ENCODE measurements around the gene KHDC1. TPM values are rescaled to one million over a fixed set of nuclear protein-coding genes. Genes with fewer than 3 reads are reported as not detected.
"Not testable (repeated sequence)": the region's sequence is repeated elsewhere in the genome, so short reads cannot be mapped to it uniquely, and the experiment has no call there.

The KHDC1 gene
- total and polyA plus RNA-seq, 2 donors (not counting 1 experiment from before 2014, with no cell fraction given), result 2.6 to 3.5 TPM

DNA sequence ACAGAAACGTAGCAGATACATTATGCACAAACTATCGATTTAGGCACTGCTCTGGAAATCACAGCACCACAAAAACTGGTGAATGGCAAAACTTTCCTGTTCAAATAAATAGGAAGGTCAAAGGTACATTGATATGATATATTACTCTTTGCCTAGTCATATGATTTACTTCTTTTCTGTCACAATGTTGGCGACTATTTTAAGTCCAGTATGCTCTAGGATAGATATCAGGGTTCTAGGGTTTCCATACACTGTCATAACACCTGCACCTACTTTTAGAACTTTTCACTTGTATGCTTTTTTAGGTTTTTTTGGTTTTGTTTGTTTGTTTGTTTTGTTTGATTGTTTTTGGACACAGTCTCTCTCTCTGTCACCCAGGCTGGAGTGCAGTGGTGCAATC, 62.7 kb downstream of the KHDC1 start:
- no peak overlapping the region for H3K9ac ChIP-seq (ENCODE audit: low read length)
- ATAC-seq (ENCODE audit: low read depth), result no peak

DNA sequence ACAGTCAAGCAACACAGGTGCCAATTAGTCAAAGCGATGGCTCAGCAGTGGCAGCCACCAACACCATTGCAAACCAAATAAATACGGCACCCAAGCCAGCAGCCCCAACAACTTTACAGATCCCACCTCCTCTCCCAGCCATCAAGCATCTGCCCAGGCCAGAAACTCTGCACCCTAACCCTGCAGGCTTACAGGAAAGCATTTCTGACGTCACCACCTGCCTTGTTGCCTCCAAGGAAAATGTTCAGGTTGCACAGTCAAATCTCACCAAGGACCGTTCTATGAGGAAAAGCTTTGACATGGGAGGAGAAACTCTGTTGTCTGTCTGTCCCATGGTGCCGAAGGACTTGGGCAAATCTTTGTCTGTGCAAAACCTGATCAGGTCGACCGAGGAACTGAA, 68.3 kb downstream of the KHDC1 start:
- Histone ChIP-seq H4K20me1 (ENCODE audit: control insufficient read depth, insufficient read depth, low read length, poor library complexity, severe bottlenecking) (no peaks in the 10 kb centered on the region), H3K9me3 (ENCODE audit: control extremely low read depth in 1 of 3, control insufficient read depth in 2 of 3, insufficient read depth in 1 of 3, low read length in 2 of 3) (no peaks in the 10 kb centered on the region), H3K4me3 (ENCODE audit: control extremely low read depth in 1 of 5, extremely low read depth in 1 of 5, insufficient read depth in 1 of 5, low read depth in 2 of 5, low read length in 4 of 5) (no peak overlapping the region), H3K27ac (ENCODE audit: low read length in 2 of 2) (no peak overlapping the region), H3K9ac (ENCODE audit: low read length) (no peak overlapping the region), H3K27me3 (replicated peaks in 1 of 4; ENCODE audit: control extremely low read depth in 1 of 4, control insufficient read depth in 3 of 4, insufficient read depth in 4 of 4, low read length in 3 of 4) (no peaks in the 10 kb centered on the region), H3K36me3 (replicated peaks in 1 of 2; ENCODE audit: control extremely low read depth in 1 of 2, control insufficient read depth in 1 of 2, extremely low read depth in 1 of 2, insufficient read depth in 2 of 2, low read length in 1 of 2) (peaks cover 5 to 6% of the 10 kb centered on the region in 2 experiments), H3K4me2 (replicated peaks; ENCODE audit: low read depth, low read length, poor library complexity, severe bottlenecking) (no peak overlapping the region), H2AFZ (ENCODE audit: insufficient read depth, low read depth, low read length, poor library complexity, severe bottlenecking) (no peak overlapping the region), H3K79me2 (ENCODE audit: control insufficient read depth, insufficient read depth, low read length) (no peaks in the 10 kb centered on the region), H3K4me1 (ENCODE audit: control insufficient read depth in 2 of 2, insufficient read depth in 2 of 2, low read length in 2 of 2) (no peaks in the 10 kb centered on the region)
- no peak for ATAC-seq (ENCODE audit: low read depth)
- Mint-ChIP-seq H3K9me3 (ENCODE audit: insufficient read depth) (no peaks in the 10 kb centered on the region), H3K27me3 (no peaks in the 10 kb centered on the region), H3K4me3 (no peak overlapping the region), H3K4me1 (no peaks in the 10 kb centered on the region), H3K27ac (no peak overlapping the region)
- intact Hi-C loops (cut with micrococcal nuclease), result no loop called here
- CTCF ChIA-PET, result no interaction called here
- WGBS (ENCODE audit: insufficient coverage), result 100% methylated on average over 7 of the region's 7 CpGs
- POLR2A ChIA-PET, result no interaction called here
- DNase-seq, result no peak
- no peak for TF ChIP-seq EZH2 (IDR thresholded peaks at IDR 0.05; ENCODE audit: borderline replicate concordance, insufficient read depth, low read depth, low read length, poor library complexity, severe bottlenecking)
- TF ChIP-seq, protein P1, sequence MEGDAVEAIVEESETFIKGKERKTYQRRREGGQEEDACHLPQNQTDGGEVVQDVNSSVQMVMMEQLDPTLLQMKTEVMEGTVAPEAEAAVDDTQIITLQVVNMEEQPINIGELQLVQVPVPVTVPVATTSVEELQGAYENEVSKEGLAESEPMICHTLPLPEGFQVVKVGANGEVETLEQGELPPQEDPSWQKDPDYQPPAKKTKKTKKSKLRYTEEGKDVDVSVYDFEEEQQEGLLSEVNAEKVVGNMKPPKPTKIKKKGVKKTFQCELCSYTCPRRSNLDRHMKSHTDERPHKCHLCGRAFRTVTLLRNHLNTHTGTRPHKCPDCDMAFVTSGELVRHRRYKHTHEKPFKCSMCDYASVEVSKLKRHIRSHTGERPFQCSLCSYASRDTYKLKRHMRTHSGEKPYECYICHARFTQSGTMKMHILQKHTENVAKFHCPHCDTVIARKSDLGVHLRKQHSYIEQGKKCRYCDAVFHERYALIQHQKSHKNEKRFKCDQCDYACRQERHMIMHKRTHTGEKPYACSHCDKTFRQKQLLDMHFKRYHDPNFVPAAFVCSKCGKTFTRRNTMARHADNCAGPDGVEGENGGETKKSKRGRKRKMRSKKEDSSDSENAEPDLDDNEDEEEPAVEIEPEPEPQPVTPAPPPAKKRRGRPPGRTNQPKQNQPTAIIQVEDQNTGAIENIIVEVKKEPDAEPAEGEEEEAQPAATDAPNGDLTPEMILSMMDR (IDR thresholded peaks at IDR 0.05), result no peak

More for the DNA sequence above, 62.7 kb downstream of the KHDC1 start:
- Histone ChIP-seq H3K4me2 (replicated peaks; ENCODE audit: low read depth, low read length, poor library complexity, severe bottlenecking) (no peak overlapping the region), H3K36me3 (replicated peaks in 1 of 2; ENCODE audit: control extremely low read depth in 1 of 2, control insufficient read depth in 1 of 2, extremely low read depth in 1 of 2, insufficient read depth in 2 of 2, low read length in 1 of 2) (peaks cover 0 to under 1% of the 10 kb centered on the region in 2 experiments), H3K4me3 (ENCODE audit: control extremely low read depth in 1 of 5, extremely low read depth in 1 of 5, insufficient read depth in 1 of 5, low read depth in 2 of 5, low read length in 4 of 5) (no peak overlapping the region), H3K27me3 (replicated peaks in 1 of 4; ENCODE audit: control extremely low read depth in 1 of 4, control insufficient read depth in 3 of 4, insufficient read depth in 4 of 4, low read length in 3 of 4) (no peaks in the 10 kb centered on the region), H3K79me2 (ENCODE audit: control insufficient read depth, insufficient read depth, low read length) (no peaks in the 10 kb centered on the region), H3K27ac (ENCODE audit: low read length in 2 of 2) (no peak overlapping the region), H3K4me1 (ENCODE audit: control insufficient read depth in 2 of 2, insufficient read depth in 2 of 2, low read length in 2 of 2) (no peaks in the 10 kb centered on the region), H2AFZ (ENCODE audit: insufficient read depth, low read depth, low read length, poor library complexity, severe bottlenecking) (no peak overlapping the region), H3K9me3 (ENCODE audit: control extremely low read depth in 1 of 3, control insufficient read depth in 2 of 3, insufficient read depth in 1 of 3, low read length in 2 of 3) (no peaks in the 10 kb centered on the region), H4K20me1 (ENCODE audit: control insufficient read depth, insufficient read depth, low read length, poor library complexity, severe bottlenecking) (no peaks in the 10 kb centered on the region)
- H3K4me1 Mint-ChIP-seq, result no peaks in the 10 kb centered on the region
- ChIA-PET CTCF (no interaction called here), POLR2A (no interaction called here)
- intact Hi-C loops (cut with micrococcal nuclease), result no loop called here
- H3K27ac Mint-ChIP-seq, result no peak overlapping the region
- no peak for DNase-seq
- H3K9me3 Mint-ChIP-seq (ENCODE audit: insufficient read depth), result no peaks in the 10 kb centered on the region
- H3K4me3 Mint-ChIP-seq, result no peak overlapping the region
- 100% methylated on average over 1 of the region's 3 CpGs for WGBS (ENCODE audit: insufficient coverage)
- TF ChIP-seq EZH2 (IDR thresholded peaks at IDR 0.05; ENCODE audit: borderline replicate concordance, insufficient read depth, low read depth, low read length, poor library complexity, severe bottlenecking), result no peak
- TF ChIP-seq, protein P1 (IDR thresholded peaks at IDR 0.05), result no peak
- no peaks in the 10 kb centered on the region for H3K27me3 Mint-ChIP-seq

DNA sequence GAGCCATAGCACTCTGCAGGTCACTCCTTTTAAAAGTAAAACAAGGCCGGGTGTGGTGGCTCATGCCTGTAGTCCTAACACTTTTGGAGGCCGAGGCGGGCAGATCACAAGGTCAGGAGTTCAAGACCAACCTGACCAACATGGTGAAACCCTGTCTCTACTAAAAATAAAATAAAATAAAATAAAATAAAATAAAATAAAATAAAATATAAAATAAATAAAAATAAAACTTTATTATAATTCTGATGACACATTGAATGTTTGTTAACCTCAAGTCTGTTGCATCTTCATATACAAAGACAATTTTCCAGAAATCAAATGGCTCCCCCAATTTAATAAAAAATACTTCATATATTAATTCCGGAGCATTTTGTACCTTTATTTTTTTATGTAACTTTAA, 69.7 kb downstream of the KHDC1 start:
- H3K79me2 ChIP-seq (ENCODE audit: control insufficient read depth, insufficient read depth, low read length); CTCF ChIA-PET; H3K27me3 Mint-ChIP-seq; H3K27ac Mint-ChIP-seq; POLR2A ChIA-PET; H3K9me3 ChIP-seq (ENCODE audit: control extremely low read depth in 1 of 3, control insufficient read depth in 2 of 3, insufficient read depth in 1 of 3, low read length in 2 of 3); DNase-seq; H3K4me2 ChIP-seq (replicated peaks; ENCODE audit: low read depth, low read length, poor library complexity, severe bottlenecking); H3K4me1 Mint-ChIP-seq; H2AFZ ChIP-seq (ENCODE audit: insufficient read depth, low read depth, low read length, poor library complexity, severe bottlenecking); H3K4me3 Mint-ChIP-seq; intact Hi-C loops (cut with micrococcal nuclease); H4K20me1 ChIP-seq (ENCODE audit: control insufficient read depth, insufficient read depth, low read length, poor library complexity, severe bottlenecking); H3K4me1 ChIP-seq (ENCODE audit: control insufficient read depth in 2 of 2, insufficient read depth in 2 of 2, low read length in 2 of 2); H3K27me3 ChIP-seq (replicated peaks in 1 of 4; ENCODE audit: control extremely low read depth in 1 of 4, control insufficient read depth in 3 of 4, insufficient read depth in 4 of 4, low read length in 3 of 4); H3K36me3 ChIP-seq (replicated peaks in 1 of 2; ENCODE audit: control extremely low read depth in 1 of 2, control insufficient read depth in 1 of 2, extremely low read depth in 1 of 2, insufficient read depth in 2 of 2, low read length in 1 of 2); ATAC-seq (ENCODE audit: low read depth); H3K9me3 Mint-ChIP-seq (ENCODE audit: insufficient read depth); H3K27ac ChIP-seq (ENCODE audit: low read length in 2 of 2); H3K9ac ChIP-seq (ENCODE audit: low read length); H3K4me3 ChIP-seq (ENCODE audit: control extremely low read depth in 1 of 5, extremely low read depth in 1 of 5, insufficient read depth in 1 of 5, low read depth in 2 of 5, low read length in 4 of 5): not testable (repeated sequence)
- no CpG with 5 or more reads among the region's 4 CpGs for WGBS (ENCODE audit: insufficient coverage)

Measured in B cell (primary cell).